Body of pancreas (tissue), 4 donors: ENCODE measurements around the gene NT5DC3. TPM values are rescaled to one million over a fixed set of nuclear protein-coding genes. Genes with fewer than 3 reads are reported as not detected.

ENCODE experiments used
- ATAC-seq: fragments of 150-250 bp; one replicate; pipeline ENCODE4 v1.9.1; 2016
- DNase-seq, 4 donors: peaks; one replicate each; pipeline ENCODE4 v3.0.0-alpha.2; 2019
- H3K27ac ChIP-seq, 4 donors: fragments of 200-600 bp; sonication (generic); 1 replicate in 3 of 4; 2 replicates in 1 of 4; pipeline versions ENCODE4 v1.5.1 to v1.6.1; 2016 to 2019; ENCODE audit warnings: mild to moderate bottlenecking in 1 of 4, mixed read lengths in 1 of 4, moderate library complexity in 1 of 4
- H3K27me3 ChIP-seq, 2 donors: fragments of 200-600 bp; sonication (generic); one replicate each; pipeline ENCODE4 v1.6.0; 2016; ENCODE audit warnings: mild to moderate bottlenecking in 1 of 2
- H3K36me3 ChIP-seq, 2 donors: fragments of 200-600 bp; sonication (generic); replicated peaks in 1 of 2; 2 replicates each; pipeline ENCODE4 v1.5.1; 2016; ENCODE audit warnings: low read depth in 2 of 2; ENCODE audit not compliant: insufficient read depth in 1 of 2
- H3K4me1 ChIP-seq: fragments of 200-600 bp; sonication (generic); one replicate; pipeline ENCODE4 v1.6.0; 2016
- H3K4me3 ChIP-seq, 2 donors: fragments of 200-600 bp; sonication (generic); 1 replicate in 1 of 2; 2 replicates in 1 of 2; pipeline ENCODE4 v1.5.1; 2016 to 2019
- H3K9me3 ChIP-seq, 3 donors: fragments of 200-600 bp; sonication (generic); 1 replicate in 2 of 3; 2 replicates in 1 of 3; pipeline ENCODE4 v1.5.1; 2016
- POLR2A ChIP-seq, 3 donors: fragments of 450-650 bp; IDR thresholded peaks; one replicate each; pipeline ENCODE4 v1.6.1; 2016; ENCODE audit warnings: antibody characterized with exemption in 3 of 3, mild to moderate bottlenecking in 2 of 3
- WGBS, 2 donors: methylation state at CpG; one replicate each; pipeline ENCODE4 v1.1.5; 2017; 5-methylcytosine and 5-hydroxymethylcytosine counted together
- intact Hi-C: fragments of 100-400 bp; cut with DNase I; formaldehyde crosslinking; loops from one replicate; pipeline ENCODE4 v1.15.1; 2023
- total RNA-seq, 2 donors: library from RNA; depleted of rRNA; stranded (reverse); fragments of >200 nt; gene quantifications; one replicate each; pipeline ENCODE4 v1.1.0, GENCODE V29; 2016
- TF ChIP-seq, protein P1 (sequence below), 7 experiments: fragments of 450-650 bp in 4 of 7; fragments of 200-600 bp in 3 of 7; sonication (generic) in 3 of 7; IDR thresholded peaks; one replicate each; pipeline ENCODE4 v1.5.1; 2016 to 2019; ENCODE audit warnings: antibody characterized with exemption in 7 of 7

The NT5DC3 gene
- total RNA-seq, 2 donors from 2014 or later = 5.2 to 14.5 TPM

DNA sequence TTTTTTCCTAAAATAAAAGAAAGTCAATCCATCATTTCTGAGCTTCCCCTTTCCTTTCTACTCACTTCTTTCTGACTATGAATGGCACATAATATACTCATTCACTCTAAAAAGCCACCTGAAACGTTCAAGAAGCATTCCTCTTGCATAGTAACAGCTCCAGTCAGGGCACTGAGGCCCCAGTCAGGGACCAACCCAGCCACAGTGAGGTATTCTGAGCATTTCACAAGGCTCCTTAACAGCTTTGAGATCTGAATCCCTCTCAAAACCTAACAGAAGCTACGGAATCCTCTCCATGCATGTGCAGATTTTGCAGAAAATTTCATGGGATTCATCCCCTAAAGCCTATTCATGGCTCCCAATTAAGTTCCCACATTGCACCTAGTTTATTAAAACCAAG lies 23.2 kb downstream of the NT5DC3 start:
- Histone ChIP-seq H3K27me3 (no peaks in the 10 kb centered on the region), H3K27ac (no peak overlapping the region), H3K4me1 (no peaks in the 10 kb centered on the region), H3K36me3 (no peaks in the 10 kb centered on the region), H3K9me3 (no peaks in the 10 kb centered on the region), H3K4me3 (no peak overlapping the region)
- TF ChIP-seq, protein P1, sequence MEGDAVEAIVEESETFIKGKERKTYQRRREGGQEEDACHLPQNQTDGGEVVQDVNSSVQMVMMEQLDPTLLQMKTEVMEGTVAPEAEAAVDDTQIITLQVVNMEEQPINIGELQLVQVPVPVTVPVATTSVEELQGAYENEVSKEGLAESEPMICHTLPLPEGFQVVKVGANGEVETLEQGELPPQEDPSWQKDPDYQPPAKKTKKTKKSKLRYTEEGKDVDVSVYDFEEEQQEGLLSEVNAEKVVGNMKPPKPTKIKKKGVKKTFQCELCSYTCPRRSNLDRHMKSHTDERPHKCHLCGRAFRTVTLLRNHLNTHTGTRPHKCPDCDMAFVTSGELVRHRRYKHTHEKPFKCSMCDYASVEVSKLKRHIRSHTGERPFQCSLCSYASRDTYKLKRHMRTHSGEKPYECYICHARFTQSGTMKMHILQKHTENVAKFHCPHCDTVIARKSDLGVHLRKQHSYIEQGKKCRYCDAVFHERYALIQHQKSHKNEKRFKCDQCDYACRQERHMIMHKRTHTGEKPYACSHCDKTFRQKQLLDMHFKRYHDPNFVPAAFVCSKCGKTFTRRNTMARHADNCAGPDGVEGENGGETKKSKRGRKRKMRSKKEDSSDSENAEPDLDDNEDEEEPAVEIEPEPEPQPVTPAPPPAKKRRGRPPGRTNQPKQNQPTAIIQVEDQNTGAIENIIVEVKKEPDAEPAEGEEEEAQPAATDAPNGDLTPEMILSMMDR (IDR thresholded peaks at IDR 0.05) = no peak
- no peak for TF ChIP-seq POLR2A (IDR thresholded peaks at IDR 0.05)
- no peak for DNase-seq
- ATAC-seq = no peak
- intact Hi-C loops = no loop called here
- 77 to 87% methylated on average over 2 of the region's 2 CpGs for WGBS, 2 donors

DNA sequence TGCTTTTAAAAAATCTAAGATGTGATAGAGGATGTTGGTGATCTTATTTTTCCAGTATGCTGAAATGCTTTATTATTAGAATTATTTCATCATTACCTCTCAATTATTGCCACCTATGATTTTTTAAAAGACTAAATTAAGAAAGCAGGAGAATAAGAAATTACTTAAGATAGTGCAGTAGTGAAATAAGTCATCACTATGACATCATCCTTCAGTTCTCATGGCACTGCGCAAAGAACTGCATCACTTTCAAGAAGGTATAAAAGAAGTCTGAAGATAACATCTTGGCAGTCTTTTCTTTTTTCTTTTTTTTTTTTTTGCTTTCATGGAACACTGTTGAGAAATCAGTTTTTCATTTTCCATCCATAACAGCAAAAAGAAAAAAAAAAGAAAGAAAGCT lies 24.4 kb downstream of the NT5DC3 start:
- Histone ChIP-seq H3K9me3 (no peaks in the 10 kb centered on the region), H3K27ac (no peak overlapping the region), H3K4me1 (no peaks in the 10 kb centered on the region), H3K27me3 (no peaks in the 10 kb centered on the region), H3K36me3 (no peaks in the 10 kb centered on the region), H3K4me3 (no peak overlapping the region)
- DNase-seq (no peak), ATAC-seq (no peak)
- WGBS, 2 donors = 95 to 100% methylated on average over 1 of the region's 1 CpG
- intact Hi-C loops = no loop called here
- no peak for TF ChIP-seq POLR2A (IDR thresholded peaks at IDR 0.05)
- TF ChIP-seq, protein P1 (IDR thresholded peaks at IDR 0.05) = no peak

DNA sequence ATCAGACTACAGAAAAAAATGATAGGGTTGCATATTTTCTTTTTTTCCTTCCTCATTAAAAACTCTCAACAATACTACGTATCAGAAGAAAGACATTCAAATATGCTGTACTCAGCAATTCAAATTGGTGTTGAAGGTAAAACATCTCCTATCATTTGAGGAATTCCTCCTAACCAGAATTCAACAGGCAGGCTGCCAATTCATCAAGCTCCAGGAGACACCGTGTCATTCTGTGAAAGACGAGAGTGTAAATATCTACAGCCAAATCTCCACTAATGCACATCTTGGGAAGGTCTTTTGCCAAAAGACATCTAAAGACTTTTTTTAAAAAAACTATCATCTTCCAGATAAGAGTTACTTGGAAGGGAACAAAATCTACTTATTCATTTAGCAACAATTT lies 26.6 kb downstream of the NT5DC3 start:
- no peak overlapping the region for H3K4me3 ChIP-seq
- intact Hi-C loops = no loop called here
- DNase-seq (no peak), ATAC-seq (no peak)
- H3K4me1 ChIP-seq = no peaks in the 10 kb centered on the region
- no peak overlapping the region for H3K27ac ChIP-seq
- no peaks in the 10 kb centered on the region for H3K36me3 ChIP-seq
- H3K27me3 ChIP-seq = no peaks in the 10 kb centered on the region
- WGBS, 2 donors = 50 to 61% methylated on average over 3 of the region's 3 CpGs
- no peak for TF ChIP-seq POLR2A (IDR thresholded peaks at IDR 0.05)
- TF ChIP-seq, protein P1 (IDR thresholded peaks at IDR 0.05) = no peak
- H3K9me3 ChIP-seq = no peaks in the 10 kb centered on the region

DNA sequence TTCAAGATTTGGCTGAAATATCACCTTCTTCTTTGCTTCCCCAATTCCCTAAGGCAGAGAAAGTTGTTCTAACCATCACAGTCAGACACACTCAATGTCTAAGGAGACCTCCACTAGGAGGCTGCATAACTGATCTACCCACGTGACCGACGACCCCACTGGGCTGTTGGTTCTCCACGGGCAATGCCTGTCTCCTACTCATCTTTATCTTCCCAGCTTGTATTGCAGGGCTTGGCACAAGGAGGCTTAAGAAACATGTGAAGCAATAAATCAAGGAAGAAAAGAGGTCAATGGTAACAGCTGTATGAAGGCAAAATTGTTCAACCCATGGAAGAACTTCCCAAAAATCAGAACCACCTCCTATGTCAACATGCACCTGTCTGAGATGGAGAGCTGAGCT lies 27.1 kb downstream of the NT5DC3 start:
- no peaks in the 10 kb centered on the region for H3K4me1 ChIP-seq
- ATAC-seq (no peak), DNase-seq (no peak)
- no peaks in the 10 kb centered on the region for H3K9me3 ChIP-seq
- no peak overlapping the region for H3K4me3 ChIP-seq
- WGBS, 2 donors = 72 to 74% methylated on average over 4 of the region's 4 CpGs
- no peak overlapping the region for H3K27ac ChIP-seq
- no peaks in the 10 kb centered on the region for H3K27me3 ChIP-seq
- TF ChIP-seq, protein P1 (IDR thresholded peaks at IDR 0.05) = no peak
- H3K36me3 ChIP-seq = no peaks in the 10 kb centered on the region
- intact Hi-C loops = no loop called here

DNA sequence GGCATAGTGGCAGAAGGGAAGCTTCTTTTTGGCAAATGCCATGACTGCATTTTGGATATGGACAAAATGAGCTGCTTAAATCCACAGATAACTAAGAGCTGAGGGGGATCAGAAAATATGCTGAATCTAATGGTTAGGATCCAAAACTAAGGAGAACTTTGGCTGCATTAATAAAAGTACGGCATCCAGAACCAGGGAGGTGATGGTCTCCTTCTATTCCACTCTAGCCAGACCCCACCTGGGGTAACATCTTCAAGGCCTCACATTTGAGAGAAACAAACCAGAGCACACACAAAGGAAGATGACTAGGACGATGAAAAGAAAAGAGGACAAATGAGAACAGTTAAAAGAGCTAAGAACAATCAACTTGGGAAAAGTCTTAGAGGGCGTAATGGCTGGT lies 27.6 kb downstream of the NT5DC3 start:
- WGBS, 2 donors = 91% methylated on average over 3 of the region's 3 CpGs
- intact Hi-C loops = no loop called here

More for the DNA sequence above, 27.6 kb downstream of the NT5DC3 start:
- no peak for DNase-seq
- no peak for TF ChIP-seq POLR2A (IDR thresholded peaks at IDR 0.05)
- TF ChIP-seq, protein P1 (IDR thresholded peaks at IDR 0.05) = no peak
- Histone ChIP-seq H3K4me1 (peaks cover 4% of the 10 kb centered on the region), H3K9me3 (no peaks in the 10 kb centered on the region), H3K4me3 (no peak overlapping the region), H3K27ac (no peak overlapping the region), H3K27me3 (no peaks in the 10 kb centered on the region), H3K36me3 (no peaks in the 10 kb centered on the region)
- no peak for ATAC-seq
